Stimulated activated naive B cell treated with anti-CD40 and anti-IgM and Interleukin-4, amounts not matched to agents 10 μg/mL and 1 μg/mL and 100 μg/mL, for 72 hours (primary cell): Measurements from ENCODE around the gene SVOPL.
"Not testable (repeated sequence)": the region's sequence is repeated elsewhere in the genome, so short reads cannot be mapped to it uniquely, and the experiment has no call there.

Source experiments
- ATAC-seq, 2 donors: fragments of 150-1000 bp; cut with Tn5 transposase; replicated peaks; 2 replicates each; pipeline ENCODE4 v1.10.0; 2021; ENCODE audit warnings: moderate library complexity in 1 of 2
- DNase-seq: peaks from one replicate; pipeline ENCODE4 v3.0.0; 2021
- H3K27ac Mint-ChIP-seq: one replicate; pipeline ENCODE4 v1.8.0; 2022; ENCODE audit warnings: mild to moderate bottlenecking, mixed read lengths
- H3K27me3 Mint-ChIP-seq, 2 donors: one replicate each; pipeline ENCODE4 v1.8.0; 2022; ENCODE audit warnings: mixed read lengths in 2 of 2
- H3K36me3 Mint-ChIP-seq, 2 donors: one replicate each; pipeline ENCODE4 v1.8.0; 2022; ENCODE audit warnings: mixed read lengths in 2 of 2, mild to moderate bottlenecking in 1 of 2
- H3K4me1 Mint-ChIP-seq, 2 donors: one replicate each; pipeline ENCODE4 v1.8.0; 2022; ENCODE audit warnings: mixed read lengths in 2 of 2, mild to moderate bottlenecking in 1 of 2
- H3K4me3 Mint-ChIP-seq, 2 donors: one replicate each; pipeline ENCODE4 v1.8.0; 2022; ENCODE audit warnings: mild to moderate bottlenecking in 2 of 2, mixed read lengths in 2 of 2, moderate library complexity in 1 of 2
- H3K9me3 Mint-ChIP-seq, 2 donors: one replicate each; pipeline ENCODE4 v1.8.0; 2022; ENCODE audit warnings: mixed read lengths in 2 of 2, mild to moderate bottlenecking in 1 of 2

The SVOPL gene, protein sequence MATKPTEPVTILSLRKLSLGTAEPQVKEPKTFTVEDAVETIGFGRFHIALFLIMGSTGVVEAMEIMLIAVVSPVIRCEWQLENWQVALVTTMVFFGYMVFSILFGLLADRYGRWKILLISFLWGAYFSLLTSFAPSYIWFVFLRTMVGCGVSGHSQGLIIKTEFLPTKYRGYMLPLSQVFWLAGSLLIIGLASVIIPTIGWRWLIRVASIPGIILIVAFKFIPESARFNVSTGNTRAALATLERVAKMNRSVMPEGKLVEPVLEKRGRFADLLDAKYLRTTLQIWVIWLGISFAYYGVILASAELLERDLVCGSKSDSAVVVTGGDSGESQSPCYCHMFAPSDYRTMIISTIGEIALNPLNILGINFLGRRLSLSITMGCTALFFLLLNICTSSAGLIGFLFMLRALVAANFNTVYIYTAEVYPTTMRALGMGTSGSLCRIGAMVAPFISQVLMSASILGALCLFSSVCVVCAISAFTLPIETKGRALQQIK

DNA sequence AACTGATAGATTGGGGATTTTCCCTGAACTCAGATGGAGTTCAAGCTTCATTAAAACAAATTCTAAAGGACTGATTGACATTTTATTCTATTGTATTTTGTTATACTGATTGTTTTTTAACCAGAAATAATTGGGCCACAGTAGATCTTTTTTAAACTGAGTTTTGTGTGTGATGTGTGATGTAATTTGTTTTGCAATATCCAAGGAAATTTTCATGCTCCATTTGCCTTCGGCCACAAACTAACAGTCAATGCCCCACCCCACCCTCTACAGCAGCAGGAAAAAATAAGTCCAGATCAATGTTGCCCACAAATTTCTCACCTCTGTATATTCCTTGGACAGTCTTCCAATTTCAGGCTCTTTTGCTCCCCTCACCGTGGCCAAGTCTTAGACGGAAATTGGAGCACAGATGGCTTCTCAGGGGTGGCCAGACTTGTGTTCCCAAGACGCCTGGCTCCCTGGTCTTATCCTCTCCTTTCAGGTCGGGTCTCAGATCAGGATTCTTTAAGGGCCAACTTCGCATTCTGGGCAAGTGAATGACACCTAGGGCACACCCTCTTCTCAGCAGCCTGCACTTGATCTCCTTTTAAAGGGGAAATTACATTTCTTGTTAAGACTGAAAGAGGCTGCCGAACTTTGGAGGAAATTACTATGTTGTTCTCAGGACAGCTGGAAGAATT lies at the start of gene SVOPL:
Gene SVOPL, minus strand, starts transcription at position 506 of the 680 bp plus-strand sequence. CDS start 22,317 bp downstream, outside the sequence.
- Mint-ChIP-seq H3K9me3 (peaks cover 0 to 2% of the 10 kb centered on the region in 2 donors), H3K4me3 (no peak within 1 kb of the TSS), H3K27ac (no peak within 1 kb of the TSS), H3K4me1 (peaks cover 0 to 5% of the 10 kb centered on the region in 2 donors), H3K27me3 (peaks cover 8 to 13% of the 10 kb centered on the region in 2 donors), H3K36me3 (no peaks in the 10 kb centered on the region)
- no peak for DNase-seq
- ATAC-seq, result no peak

DNA sequence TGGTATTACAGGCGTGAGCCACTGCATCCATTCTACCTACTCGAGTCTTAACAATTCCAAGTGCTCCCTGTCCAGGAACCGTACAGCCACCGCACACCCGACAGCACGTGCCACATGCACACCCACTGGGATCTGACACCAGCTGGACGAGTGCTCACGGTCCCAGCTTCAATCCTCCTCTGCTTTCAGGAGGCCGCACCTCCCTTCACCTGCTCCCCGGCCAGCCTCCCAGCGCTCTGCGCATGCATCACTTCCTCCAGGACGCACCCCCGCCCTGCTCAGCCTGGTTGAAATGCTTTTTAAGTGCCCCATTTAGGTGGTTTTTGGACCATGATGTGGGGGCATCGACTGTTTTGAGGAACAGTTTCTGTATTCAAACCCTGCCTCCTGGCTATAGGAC lies 49.3 kb upstream of the SVOPL start:
- no peak for ATAC-seq
- no peak overlapping the region for H3K4me3 Mint-ChIP-seq
- no peak overlapping the region for H3K27ac Mint-ChIP-seq
- H3K9me3 Mint-ChIP-seq, result no peaks in the 10 kb centered on the region
- H3K27me3 Mint-ChIP-seq, result peaks cover 0 to 12% of the 10 kb centered on the region in 2 donors
- no peaks in the 10 kb centered on the region for H3K4me1 Mint-ChIP-seq
- no peaks in the 10 kb centered on the region for H3K36me3 Mint-ChIP-seq
- DNase-seq, result no peak

DNA sequence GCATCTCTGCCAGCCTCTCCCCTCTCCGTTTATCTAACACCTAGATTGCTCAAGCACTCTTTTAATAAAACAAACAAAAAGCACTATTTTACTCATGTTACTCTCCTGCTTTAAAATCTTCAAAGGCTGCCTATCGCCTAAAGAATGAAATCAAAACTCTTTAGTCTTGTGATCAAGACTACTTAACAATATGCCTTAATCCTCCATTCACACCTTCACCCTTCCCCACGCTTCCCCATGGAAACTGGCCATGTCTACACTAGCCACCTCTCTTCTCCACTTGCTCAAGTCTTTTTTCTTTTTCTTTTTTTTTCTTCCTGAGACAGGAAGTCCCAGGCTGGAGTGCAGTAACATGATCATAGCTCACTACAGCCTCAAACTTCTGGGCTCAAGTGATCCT lies 48.8 kb upstream of the SVOPL start:
- DNase-seq, result no peak
- Mint-ChIP-seq H3K4me1 (no peaks in the 10 kb centered on the region), H3K9me3 (no peaks in the 10 kb centered on the region), H3K27ac (no peak overlapping the region), H3K36me3 (no peaks in the 10 kb centered on the region), H3K27me3 (peaks cover 0 to 12% of the 10 kb centered on the region in 2 donors), H3K4me3 (no peak overlapping the region)
- no peak for ATAC-seq

DNA sequence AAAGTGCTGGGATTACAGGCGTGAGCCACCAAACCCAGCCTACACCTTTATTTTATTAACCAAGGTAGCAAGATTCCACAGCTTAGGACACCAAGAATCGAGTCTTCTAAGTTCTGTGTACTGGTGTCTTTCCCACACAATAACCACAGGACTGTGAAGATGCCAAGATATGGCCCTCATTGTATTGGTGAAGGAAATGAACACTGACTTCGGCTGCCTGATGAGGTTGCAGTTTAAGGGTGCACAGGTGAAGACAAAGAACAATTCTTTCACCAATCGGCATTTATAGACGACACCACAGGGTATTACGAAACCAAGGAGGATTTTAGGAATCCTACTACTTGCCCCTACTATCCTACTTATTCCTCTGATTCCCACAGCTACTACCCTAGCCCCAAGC lies 47.5 kb upstream of the SVOPL start:
- no peak for ATAC-seq
- Mint-ChIP-seq H3K36me3 (no peaks in the 10 kb centered on the region), H3K27ac (no peak overlapping the region), H3K27me3 (peaks cover 0 to 12% of the 10 kb centered on the region in 2 donors), H3K9me3 (no peaks in the 10 kb centered on the region), H3K4me3 (no peak overlapping the region), H3K4me1 (no peaks in the 10 kb centered on the region)
- DNase-seq, result no peak

DNA sequence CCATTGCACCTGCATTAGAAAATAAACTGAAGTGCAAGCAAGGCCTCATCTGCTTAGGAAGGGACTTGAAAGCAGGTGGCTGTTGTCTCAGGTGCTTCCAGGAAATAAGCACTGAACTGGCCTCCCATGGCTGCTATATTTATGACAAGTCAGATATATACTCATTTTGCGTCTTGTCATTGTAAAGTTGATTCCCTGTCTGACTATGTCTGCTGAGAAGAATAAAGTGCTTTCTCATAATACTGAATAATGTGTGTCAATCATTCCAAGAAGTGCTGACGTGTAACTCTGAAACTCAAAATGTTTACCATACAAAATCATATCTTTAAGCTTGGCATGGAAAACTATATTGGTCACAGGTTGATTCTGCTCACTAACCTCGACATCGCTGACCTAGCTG lies 44.9 kb upstream of the SVOPL start:
- no peaks in the 10 kb centered on the region for H3K9me3 Mint-ChIP-seq
- no peak overlapping the region for H3K4me3 Mint-ChIP-seq
- no peak overlapping the region for H3K27ac Mint-ChIP-seq
- peaks cover 0 to 6% of the 10 kb centered on the region in 2 donors for H3K27me3 Mint-ChIP-seq
- H3K36me3 Mint-ChIP-seq, result no peaks in the 10 kb centered on the region
- ATAC-seq, result no peak
- no peaks in the 10 kb centered on the region for H3K4me1 Mint-ChIP-seq
- DNase-seq, result no peak

DNA sequence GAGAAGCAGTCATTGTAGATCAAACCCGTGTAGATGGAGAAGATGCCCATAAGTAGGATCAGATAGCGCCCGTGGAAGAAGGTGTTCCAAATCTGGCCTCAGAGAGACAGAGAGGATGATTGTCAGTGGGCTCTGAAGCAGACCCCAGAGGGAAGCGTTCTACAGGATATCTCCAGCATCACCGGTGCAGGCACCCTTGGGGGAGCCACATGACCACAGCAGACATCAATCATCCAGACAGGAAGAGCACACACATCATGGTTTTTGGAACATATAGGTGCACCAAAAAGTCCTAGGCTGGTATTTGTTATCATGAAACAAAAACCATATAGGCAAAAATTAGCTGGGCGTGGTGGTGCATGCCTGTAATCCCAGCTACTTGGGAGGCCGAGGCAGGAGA lies 44.0 kb upstream of the SVOPL start:
- no peaks in the 10 kb centered on the region for H3K4me1 Mint-ChIP-seq
- no peak for ATAC-seq

DNA sequence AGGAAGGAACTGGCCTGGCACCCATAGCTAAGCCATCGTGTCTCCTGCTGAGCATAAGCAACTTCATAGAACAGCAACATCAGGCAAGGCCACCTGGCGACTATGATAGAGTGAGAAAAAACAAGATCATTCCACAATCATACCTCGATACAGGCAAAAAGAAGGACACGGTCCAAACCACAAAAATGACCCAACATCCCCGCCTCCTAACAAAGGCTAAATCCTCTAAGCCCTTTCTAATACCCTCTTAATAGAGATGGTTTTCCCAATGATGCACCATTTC lies 40.2 kb upstream of the SVOPL start:
- DNase-seq, result no peak
- Mint-ChIP-seq H3K27ac (no peak overlapping the region), H3K27me3 (peaks cover 0 to 12% of the 10 kb centered on the region in 2 donors), H3K9me3 (peaks cover 0 to 3% of the 10 kb centered on the region in 2 donors), H3K36me3 (peaks cover 0 to 3% of the 10 kb centered on the region in 2 donors), H3K4me1 (peaks cover 0 to 6% of the 10 kb centered on the region in 2 donors), H3K4me3 (no peak overlapping the region)
- no peak for ATAC-seq

More for the DNA sequence above, 44.0 kb upstream of the SVOPL start:
- Mint-ChIP-seq H3K36me3 (no peaks in the 10 kb centered on the region), H3K27me3 (no peaks in the 10 kb centered on the region), H3K27ac (no peak overlapping the region), H3K4me3 (no peak overlapping the region), H3K9me3 (no peaks in the 10 kb centered on the region)
- no peak for DNase-seq

DNA sequence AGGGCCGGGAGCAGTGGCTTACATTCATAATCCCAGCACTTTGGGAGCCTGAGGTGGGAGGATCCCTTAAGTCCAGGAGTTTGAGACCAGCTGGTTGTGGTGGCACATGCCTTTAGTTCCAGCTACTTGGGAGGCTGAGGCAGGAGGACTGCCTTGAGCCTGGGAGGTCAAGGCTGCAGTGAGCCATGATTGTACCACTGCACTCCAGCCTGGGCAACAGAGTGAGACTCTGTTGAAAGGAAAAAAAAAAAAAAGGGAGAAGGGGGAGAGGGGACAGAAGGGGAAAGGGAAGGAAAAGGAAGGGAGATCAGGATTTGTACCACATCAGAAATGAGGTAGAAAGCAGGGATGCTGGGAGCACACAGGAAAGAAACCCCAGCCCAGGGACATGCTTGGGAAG lies 38.7 kb upstream of the SVOPL start:
- Mint-ChIP-seq H3K9me3 (peaks cover 0 to 3% of the 10 kb centered on the region in 2 donors), H3K36me3 (peaks cover 0 to 3% of the 10 kb centered on the region in 2 donors), H3K27me3 (peaks cover 0 to 12% of the 10 kb centered on the region in 2 donors), H3K4me3 (no peak overlapping the region), H3K4me1 (peaks cover 0 to 6% of the 10 kb centered on the region in 2 donors), H3K27ac (no peak overlapping the region)
- no peak for DNase-seq
- no peak for ATAC-seq

DNA sequence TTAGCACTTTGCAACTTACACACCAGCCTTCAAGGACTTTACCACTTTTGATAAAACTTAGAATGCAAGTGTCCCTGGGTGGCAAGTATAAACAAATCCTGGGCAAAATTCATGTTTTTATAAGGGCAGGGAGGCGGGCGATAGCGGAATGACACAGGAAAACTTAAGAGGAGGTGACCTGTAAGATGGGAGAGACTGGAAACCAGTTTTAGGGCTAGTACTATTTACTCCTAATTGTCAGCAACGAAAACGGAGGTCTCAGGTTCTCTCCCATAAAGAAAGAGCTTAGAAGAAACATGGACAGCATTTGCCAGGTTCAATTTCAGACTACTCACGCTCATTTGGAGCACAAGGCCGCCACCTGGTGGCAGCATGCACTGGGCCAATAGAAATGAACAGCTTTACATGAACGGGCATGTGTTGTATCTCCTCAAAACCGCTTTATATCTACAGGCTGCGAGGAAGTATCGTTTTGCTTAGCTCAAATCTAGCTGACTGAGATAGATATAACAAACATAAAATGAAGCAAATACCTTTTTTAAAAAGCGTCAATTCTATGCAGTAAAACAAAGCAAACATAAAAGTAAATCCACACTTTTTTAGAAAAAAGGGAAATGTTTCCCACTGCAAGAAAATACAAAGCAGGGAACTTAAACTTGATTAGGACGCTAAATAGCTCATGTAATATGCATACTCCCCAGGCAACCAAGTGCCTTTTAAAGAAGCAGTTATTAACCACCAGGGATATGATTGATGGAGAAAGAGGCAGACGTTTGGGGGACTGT lies 37.6 kb upstream of the SVOPL start:
- Mint-ChIP-seq H3K4me3 (no peak overlapping the region), H3K9me3 (peaks cover 0 to 3% of the 10 kb centered on the region in 2 donors), H3K27ac (no peak overlapping the region), H3K36me3 (peaks cover 0 to 3% of the 10 kb centered on the region in 2 donors), H3K27me3 (peaks cover 0 to 12% of the 10 kb centered on the region in 2 donors), H3K4me1 (peaks cover 0 to 6% of the 10 kb centered on the region in 2 donors)
- DNase-seq (peak; percentile 39), ATAC-seq (peak; percentile 82 to 89)

DNA sequence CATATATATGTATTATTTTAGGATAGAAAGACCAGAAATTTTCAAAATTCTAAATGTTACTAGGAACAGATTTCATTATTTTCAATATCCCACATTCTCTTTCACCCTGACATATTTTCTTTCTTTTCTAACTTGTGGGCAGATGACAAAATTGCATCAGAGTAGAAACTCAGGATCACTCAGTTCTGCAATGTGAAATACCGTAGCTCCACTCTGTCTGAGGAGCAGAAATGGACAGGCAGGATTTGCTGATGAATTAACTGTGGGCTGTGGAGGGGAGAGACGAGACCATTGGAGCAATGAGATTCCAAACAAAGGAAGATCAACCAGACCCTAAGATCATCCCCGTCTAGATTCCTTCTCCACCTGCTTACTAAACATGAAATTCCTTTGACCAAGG lies 37.0 kb upstream of the SVOPL start:
- DNase-seq, result no peak
- ATAC-seq, result no peak
- peaks cover 0 to 3% of the 10 kb centered on the region in 2 donors for H3K36me3 Mint-ChIP-seq
- no peak overlapping the region for H3K4me3 Mint-ChIP-seq
- H3K9me3 Mint-ChIP-seq, result peaks cover 0 to 3% of the 10 kb centered on the region in 2 donors
- peaks cover 0 to 12% of the 10 kb centered on the region in 2 donors for H3K27me3 Mint-ChIP-seq
- H3K4me1 Mint-ChIP-seq, result peaks cover 0 to 6% of the 10 kb centered on the region in 2 donors
- no peak overlapping the region for H3K27ac Mint-ChIP-seq

DNA sequence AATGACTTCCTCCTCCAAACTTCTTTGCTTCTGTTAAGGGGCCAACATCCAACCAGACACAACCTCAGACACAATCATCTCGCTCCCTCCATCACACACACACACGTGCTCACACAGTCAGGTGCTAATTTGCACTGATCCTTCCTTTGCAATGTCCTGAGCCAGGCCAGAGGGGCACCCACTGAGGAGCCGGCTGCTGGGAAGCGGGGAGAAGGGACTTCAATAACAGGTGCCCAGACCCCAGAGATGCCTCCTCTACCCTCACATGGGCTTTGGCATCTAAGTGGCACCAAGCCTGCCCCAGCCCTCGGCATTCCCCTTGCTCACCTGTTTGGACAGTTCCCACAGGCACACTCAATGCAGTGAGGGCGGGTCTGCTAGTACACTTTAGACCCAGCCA lies 34.2 kb upstream of the SVOPL start:
- Mint-ChIP-seq H3K27me3 (peaks cover 0 to 12% of the 10 kb centered on the region in 2 donors), H3K27ac (no peak overlapping the region), H3K9me3 (peaks cover 0 to 3% of the 10 kb centered on the region in 2 donors), H3K36me3 (peaks cover 0 to 3% of the 10 kb centered on the region in 2 donors), H3K4me1 (peaks cover 0 to 6% of the 10 kb centered on the region in 2 donors), H3K4me3 (no peak overlapping the region)
- ATAC-seq, result no peak
- no peak for DNase-seq

DNA sequence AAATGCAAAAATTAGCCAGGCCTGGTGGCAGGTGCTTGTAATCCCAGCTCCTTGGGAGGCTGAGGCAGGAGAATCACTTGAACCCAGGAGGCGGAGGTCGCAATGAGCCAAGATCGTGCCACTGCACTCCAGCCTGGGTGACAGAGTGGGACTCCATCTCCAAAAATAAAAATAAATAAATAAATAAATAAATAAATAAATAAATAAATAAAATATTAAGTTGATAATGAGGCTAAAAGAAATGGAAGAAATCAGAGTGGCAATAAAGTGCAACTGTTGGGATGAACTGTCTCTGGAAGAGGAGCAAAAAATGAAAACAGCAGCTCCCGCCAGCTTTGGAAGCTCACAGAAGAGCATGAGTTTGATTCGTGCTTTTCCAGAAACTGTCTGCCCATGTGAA lies 30.6 kb upstream of the SVOPL start:
- not testable (repeated sequence) for H3K4me3 Mint-ChIP-seq, H3K4me1 Mint-ChIP-seq, H3K9me3 Mint-ChIP-seq, H3K27ac Mint-ChIP-seq, H3K36me3 Mint-ChIP-seq, H3K27me3 Mint-ChIP-seq, DNase-seq, ATAC-seq

DNA sequence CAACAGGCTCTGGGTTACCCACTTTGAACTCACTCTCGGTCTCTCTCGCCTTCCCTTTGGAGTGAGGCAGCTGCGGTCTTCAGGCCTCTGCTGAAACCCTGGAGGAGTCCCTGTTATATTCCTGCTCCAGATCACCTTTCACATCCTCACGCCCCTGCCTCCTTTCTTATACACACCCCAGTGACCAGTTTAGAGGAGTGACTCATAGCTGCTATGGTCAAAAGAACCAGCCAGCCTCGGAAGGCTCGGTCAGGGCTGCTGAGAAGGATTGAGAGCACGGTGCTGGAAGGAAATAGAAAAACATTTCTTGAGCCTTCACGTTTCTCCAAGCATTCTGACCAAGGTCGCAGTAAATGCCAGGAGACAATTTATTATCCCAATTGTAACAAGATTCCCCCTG lies 28.3 kb upstream of the SVOPL start:
- H3K9me3 Mint-ChIP-seq, result no peaks in the 10 kb centered on the region
- H3K4me3 Mint-ChIP-seq, result no peak overlapping the region
- no peak for DNase-seq
- no peak overlapping the region for H3K27ac Mint-ChIP-seq
- ATAC-seq, result no peak
- no peaks in the 10 kb centered on the region for H3K27me3 Mint-ChIP-seq
- H3K4me1 Mint-ChIP-seq, result no peaks in the 10 kb centered on the region
- H3K36me3 Mint-ChIP-seq, result no peaks in the 10 kb centered on the region

DNA sequence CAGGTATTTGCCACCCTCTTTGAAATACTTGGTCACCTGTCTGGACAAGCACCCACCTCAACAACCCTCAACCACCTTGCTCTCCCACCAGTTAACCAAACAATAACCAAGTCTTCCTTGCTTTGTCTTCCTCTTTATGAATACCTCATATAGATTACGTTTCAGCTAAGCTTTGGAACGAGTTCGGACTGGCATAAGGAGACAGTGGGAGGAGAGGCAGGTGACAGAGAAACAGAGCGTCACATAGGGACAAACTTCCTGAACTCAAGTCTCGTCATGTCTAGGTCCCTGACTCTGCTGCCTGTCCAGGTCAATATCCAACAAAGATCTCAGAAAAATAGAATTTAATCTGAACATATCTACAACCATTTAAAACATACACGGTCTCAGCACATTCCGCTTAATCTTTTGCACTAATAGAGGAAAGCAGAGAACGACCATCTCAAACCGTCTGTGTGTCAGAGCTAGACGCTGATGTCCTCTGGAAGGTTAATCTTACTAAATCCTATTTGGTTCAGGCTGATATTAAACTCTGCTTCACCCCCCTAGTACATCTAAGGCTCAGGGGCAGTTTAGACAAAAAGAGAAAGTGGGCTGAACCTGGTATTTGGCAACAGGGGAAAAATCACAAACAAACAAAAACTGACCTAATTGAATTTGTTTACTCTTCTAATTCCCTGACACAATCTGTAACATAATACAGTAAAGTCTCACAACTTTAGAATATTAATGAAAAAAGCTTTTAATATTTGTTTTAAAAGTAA lies 26.4 kb upstream of the SVOPL start:
- Mint-ChIP-seq H3K9me3 (no peaks in the 10 kb centered on the region), H3K36me3 (no peaks in the 10 kb centered on the region), H3K4me3 (no peak overlapping the region), H3K27me3 (no peaks in the 10 kb centered on the region), H3K4me1 (no peaks in the 10 kb centered on the region), H3K27ac (no peak overlapping the region)
- DNase-seq, result no peak
- no peak for ATAC-seq
